Posterior cingulate gyrus (tissue), 11 donors: ENCODE measurements around the gene DDC.

Experiments used
- DNase-seq, 10 donors: peaks; one replicate each; pipeline versions ENCODE4 v3.0.0 to v3.0.0-alpha.2; 2020 to 2021; ENCODE audit warnings: mixed read lengths in 3 of 10
- intact Hi-C: fragments of 100-400 bp; cut with DNase I; formaldehyde crosslinking; loops from one replicate; pipeline ENCODE4 v1.15.1; 2023

Gene DDC

GRCh38 chr7:50426280-50427045 is 138.7 kb downstream of the DDC start:
- DNase-seq = no peak
- intact Hi-C loops = no loop called here

DNA sequence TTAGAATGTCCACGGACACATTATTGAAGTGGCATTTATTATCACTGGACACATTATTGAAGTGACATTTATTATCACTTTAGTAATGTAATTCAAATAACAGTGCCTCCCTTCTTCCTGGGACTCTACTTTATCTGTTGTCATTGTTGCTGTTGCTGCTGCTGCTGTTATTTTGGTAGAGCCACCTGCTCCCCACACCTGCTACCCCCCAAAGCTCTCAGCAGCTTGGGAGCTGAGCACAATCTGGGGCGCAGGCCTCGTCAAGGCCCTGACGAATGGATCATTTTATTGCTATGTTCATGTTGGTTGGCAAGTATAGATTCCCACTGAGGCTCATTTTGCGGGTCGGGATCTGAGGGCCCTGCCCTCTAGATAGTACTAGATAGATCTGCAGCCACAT is 139.9 kb downstream of the DDC start:
- intact Hi-C loops = no loop called here
- no peak for DNase-seq

- intact Hi-C loops = no loop called here
- no peak for DNase-seq
These were observed 141.3 kb downstream of the DDC start for GRCh38 chr7:50423860-50424259.

DNA sequence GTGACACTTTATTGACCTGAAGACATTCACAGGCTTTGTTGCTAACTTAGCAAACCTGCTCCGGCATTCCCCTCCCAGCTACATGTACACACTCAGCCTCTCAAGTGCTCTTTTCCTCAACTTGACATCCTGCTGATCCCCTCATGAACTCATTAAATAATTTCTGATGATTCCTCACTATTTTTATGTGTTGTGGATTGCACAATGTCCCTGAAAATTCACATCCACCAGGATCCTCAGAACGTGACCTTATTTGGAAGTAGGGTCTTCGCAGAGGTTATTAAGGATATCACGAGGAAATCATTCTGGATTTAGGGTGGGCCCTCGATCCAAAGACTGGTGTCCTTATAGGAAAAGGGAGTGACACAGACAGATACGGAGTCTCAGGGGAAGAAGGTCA is 142.3 kb downstream of the DDC start:
- DNase-seq = no peak
- intact Hi-C loops = no loop called here

DNA sequence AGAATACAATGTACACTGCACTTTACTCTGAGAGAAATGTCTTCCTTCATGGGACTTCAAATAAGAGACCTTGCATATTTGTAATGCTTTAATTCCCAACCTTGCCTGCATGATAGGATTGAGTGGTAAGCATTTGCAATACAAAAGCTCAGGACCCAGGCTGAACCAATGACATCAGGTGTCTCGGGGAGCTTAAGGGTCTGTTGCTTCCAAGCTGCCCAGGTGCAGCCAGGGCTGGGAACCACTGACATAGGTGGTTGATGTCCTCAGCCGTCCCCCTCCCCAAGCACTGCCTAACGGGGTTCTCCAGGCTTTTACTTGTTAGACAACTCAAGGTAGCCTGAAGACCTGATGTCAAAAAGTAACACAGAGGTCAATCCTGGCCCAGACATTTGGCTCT is 144.2 kb downstream of the DDC start:
- intact Hi-C loops = no loop called here
- no peak for DNase-seq

GRCh38 chr7:50418526-50419290 is 146.5 kb downstream of the DDC start:
- intact Hi-C loops = loop anchor here (2.0 to 5.0 kb wide), 2 partner anchors 211 to 276 kb away; no protein-coding TSS in a partner anchor
- no peak for DNase-seq

GRCh38 chr7:50418086-50418515 is 147.1 kb downstream of the DDC start:
- intact Hi-C loops = loop anchor here (2.0 to 5.0 kb wide), 2 partner anchors 211 to 275 kb away; no protein-coding TSS in a partner anchor

GRCh38 chr7:50416527-50417182 is 148.6 kb downstream of the DDC start:
- DNase-seq = no peak
- intact Hi-C loops = loop anchor here (5.0 kb wide), 1 partner anchor 209 kb away; no protein-coding TSS in a partner anchor

More at GRCh38 chr7:50418086-50418515, 147.1 kb downstream of the DDC start:
- DNase-seq = peak; percentile 36 to 94 (median 70)

- intact Hi-C loops = loop anchor here (5.0 kb wide), 1 partner anchor 209 kb away; no protein-coding TSS in a partner anchor
These were observed 149.3 kb downstream of the DDC start for GRCh38 chr7:50415844-50416364.

GRCh38 chr7:50413561-50413960 is 151.6 kb downstream of the DDC start:
- no peak for DNase-seq
- intact Hi-C loops = no loop called here

More at GRCh38 chr7:50415844-50416364, 149.3 kb downstream of the DDC start:
- DNase-seq = no peak

DNA sequence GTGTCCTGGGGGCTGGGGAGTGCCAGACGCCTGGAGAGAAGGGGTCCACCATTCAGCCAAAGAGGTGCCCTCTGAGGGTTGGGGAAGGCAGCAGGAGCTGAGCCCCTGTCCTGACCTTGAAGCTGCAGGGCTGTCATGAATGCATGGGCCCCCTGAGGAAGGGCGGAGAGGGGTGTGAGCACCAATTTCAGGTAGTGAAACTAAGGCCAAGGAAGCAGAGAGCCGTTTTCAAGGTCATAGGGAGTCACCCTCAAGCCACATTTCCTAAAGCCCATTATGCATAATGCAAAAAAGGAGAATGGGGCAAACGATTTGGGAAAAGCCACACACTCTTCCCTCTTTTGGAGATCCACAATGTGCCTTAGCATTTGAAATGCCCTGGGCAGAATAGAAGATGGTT is 152.2 kb downstream of the DDC start:
- intact Hi-C loops = no loop called here
- no peak for DNase-seq

- no peak for DNase-seq
- intact Hi-C loops = no loop called here
These were observed 153.9 kb downstream of the DDC start for GRCh38 chr7:50411332-50411731.

DNA sequence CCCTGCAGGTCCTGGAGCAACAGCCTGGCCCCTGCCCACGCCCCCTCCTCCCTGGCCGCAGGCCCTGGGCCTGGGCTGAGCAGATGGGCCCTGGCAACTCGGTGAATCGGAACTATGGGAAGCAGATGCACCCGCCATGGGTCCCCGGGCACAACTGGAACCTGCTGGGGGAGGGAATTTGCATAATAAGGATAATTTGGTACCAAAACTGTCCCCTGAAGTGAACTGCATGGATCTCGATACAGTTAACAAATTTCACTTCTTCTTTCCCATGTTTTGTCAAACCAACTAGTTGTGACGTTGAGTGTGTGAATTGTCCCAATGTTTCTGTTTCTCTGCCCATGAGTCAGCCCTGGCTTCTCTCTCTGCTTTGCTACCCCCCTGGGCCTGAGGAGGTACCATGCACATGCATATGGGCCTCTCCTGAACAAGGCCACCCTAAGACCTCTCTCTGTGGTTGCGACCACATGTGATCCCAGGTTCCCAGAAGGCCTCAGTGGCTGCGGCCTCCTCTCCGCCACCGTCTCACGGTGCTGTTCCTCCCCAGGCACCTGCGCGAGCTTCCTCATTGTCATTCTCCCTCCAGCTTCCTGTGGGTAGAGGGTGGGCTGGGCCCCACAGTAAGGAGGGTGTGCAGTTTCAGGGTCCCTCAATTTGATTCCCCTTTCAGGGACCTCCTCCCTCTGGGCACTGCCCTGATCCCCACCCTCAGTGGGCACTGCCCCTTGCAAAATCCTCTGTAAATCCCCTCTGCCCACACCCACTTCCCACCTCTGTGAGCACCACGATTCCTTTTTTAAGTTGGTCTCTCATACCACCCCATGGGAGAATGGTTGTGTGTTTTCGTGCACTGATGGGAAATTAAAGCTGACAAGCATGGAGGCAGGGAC is 155.1 kb downstream of the DDC start:
- intact Hi-C loops = no loop called here
- DNase-seq = no peak
